Measurements from ENCODE around the gene TMEM43.
"Not testable (repeated sequence)": the region's sequence is repeated elsewhere in the genome, so short reads cannot be mapped to it uniquely, and the experiment has no call there.

DNA sequence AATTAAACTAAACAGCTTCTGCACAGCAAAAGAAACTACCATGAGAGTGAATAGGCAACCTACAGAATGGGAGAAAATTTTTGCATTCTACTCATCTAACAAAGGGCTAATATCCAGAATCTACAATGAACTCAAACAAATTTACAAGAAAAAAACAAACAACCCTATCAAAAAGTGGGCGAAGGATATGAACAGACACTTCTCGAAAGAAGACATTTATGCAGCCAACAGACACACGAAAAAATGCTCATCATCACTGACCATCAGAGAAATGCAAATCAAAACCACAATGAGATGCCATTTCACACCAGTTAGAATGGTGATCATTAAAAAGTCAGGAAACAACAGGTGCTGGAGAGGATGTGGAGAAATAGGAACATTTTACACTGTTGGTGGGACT, 49.6 kb upstream of the TMEM43 start:
- not testable (repeated sequence) for TF ChIP-seq CREB1 (IDR thresholded peaks at IDR 0.05); YY1 (IDR thresholded peaks at IDR 0.05; ENCODE audit: low read depth, low read length); HDAC6 (IDR thresholded peaks at IDR 0.05; ENCODE audit: low read depth, low read length)
